ENCODE results near the gene SRCAP.
"Not testable (repeated sequence)": the region's sequence is repeated elsewhere in the genome, so short reads cannot be mapped to it uniquely, and the experiment has no call there.

Gene SRCAP

GRCh38 chr16:30680326-30680725, 18.6 kb upstream of the SRCAP start:
- no peak for DNase-seq (ENCODE audit: insufficient read length)
- no peak for TF ChIP-seq TAF1 (IDR thresholded peaks at IDR 0.05; ENCODE audit: borderline replicate concordance, low read depth, low read length)
- TF ChIP-seq POLR2AphosphoS5 (IDR thresholded peaks at IDR 0.05; ENCODE audit: low read depth, low read length): no peak
- no peak for TF ChIP-seq POLR2A (IDR thresholded peaks at IDR 0.05; ENCODE audit: low read depth, low read length)
- no peak for FAIRE-seq

DNA sequence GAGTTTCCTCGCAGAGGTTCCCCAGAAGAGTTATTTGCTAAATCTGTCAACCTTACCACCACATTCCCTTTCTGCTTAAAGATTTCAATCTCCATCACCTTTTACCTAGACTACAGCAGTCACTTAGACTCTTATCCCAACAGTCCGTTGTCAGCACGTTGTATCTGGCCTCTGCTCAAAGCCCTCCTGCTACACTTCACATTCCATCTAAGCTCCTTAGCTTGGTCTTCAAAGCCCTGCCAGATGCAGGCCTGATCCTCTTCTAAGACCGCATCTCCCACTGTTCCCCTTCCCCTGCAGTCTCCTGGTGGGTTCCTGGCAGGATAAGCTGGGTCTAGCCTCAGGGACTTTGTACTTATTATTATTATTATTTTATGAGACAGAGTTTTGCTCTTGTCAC, 10.3 kb upstream of the SRCAP start:
- no peak for FAIRE-seq
- TF ChIP-seq POLR2A (IDR thresholded peaks at IDR 0.05; ENCODE audit: low read depth, low read length) (no peak), TAF1 (IDR thresholded peaks at IDR 0.05; ENCODE audit: borderline replicate concordance, low read depth, low read length) (no peak), POLR2AphosphoS5 (IDR thresholded peaks at IDR 0.05; ENCODE audit: low read depth, low read length) (no peak)
- no peak for DNase-seq (ENCODE audit: insufficient read length)

DNA sequence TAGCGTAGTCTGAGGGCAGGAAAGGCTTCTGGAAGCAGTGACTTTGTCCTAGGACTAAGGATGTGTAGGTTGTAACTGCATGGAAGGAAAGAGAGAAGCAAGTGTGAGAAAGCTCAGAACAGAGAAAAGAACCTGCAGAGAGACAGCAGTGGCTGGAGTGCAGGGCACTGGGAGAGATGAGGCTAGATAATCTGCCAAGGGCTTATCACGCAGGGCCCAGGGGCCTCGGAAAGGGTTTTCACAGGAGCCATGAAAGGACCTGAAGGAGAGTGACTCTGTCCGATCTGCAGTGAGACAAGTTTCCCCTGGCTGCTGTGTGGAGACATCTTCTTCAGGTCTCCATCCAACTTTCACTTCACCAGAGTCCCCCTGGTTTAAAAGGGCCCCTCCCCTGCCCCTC, 7.1 kb upstream of the SRCAP start:
- DNase-seq (ENCODE audit: insufficient read length): no peak
- no peak for TF ChIP-seq TAF1 (IDR thresholded peaks at IDR 0.05; ENCODE audit: borderline replicate concordance, low read depth, low read length)
- no peak for TF ChIP-seq POLR2AphosphoS5 (IDR thresholded peaks at IDR 0.05; ENCODE audit: low read depth, low read length)
- TF ChIP-seq POLR2A (IDR thresholded peaks at IDR 0.05; ENCODE audit: low read depth, low read length): no peak
- no peak for FAIRE-seq

GRCh38 chr16:30692396-30693064, 6.4 kb upstream of the SRCAP start:
- no peak for FAIRE-seq
- no peak for DNase-seq (ENCODE audit: insufficient read length)
- no peak for TF ChIP-seq POLR2A (IDR thresholded peaks at IDR 0.05; ENCODE audit: low read depth, low read length)
- TF ChIP-seq TAF1 (IDR thresholded peaks at IDR 0.05; ENCODE audit: borderline replicate concordance, low read depth, low read length): no peak
- TF ChIP-seq POLR2AphosphoS5 (IDR thresholded peaks at IDR 0.05; ENCODE audit: low read depth, low read length): no peak

DNA sequence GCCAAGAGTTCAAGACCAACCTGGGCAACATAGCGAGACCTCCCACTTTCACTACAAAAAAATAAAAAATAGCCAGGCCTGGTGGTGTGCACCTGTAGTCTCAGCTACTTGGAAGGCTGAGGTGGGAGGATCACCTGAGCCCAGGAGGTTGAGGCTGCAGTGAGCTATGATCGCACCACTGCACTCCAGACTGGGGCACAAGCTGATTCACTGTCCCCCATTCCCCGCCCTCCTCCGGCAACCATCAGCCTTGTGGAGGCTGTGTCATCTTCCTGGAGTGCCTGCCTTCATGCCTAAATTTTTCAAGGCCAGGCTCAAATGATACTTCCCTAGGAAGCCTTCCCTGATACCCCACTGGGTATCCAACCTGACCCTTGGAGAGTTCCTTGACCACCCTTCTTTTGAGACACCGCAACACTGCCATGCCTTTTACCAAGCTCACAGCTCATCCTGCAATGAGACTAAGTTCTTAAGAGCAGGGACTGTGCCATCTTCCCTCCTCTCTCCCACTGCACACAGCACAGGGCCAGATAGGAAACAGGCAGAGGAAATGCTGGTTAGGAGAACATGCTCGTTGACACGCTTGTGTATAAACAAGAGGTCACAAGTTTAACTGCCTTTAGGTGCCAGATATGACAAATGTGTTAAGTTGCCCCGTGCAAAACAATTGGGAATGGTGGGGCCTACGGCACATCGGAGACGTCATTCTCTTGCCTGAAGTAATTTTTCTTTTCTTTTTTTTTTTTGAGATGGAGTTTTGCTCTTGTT, 3.9 kb upstream of the SRCAP start:
- TF ChIP-seq POLR2A (IDR thresholded peaks at IDR 0.05; ENCODE audit: low read depth, low read length): no peak
- no peak for TF ChIP-seq TAF1 (IDR thresholded peaks at IDR 0.05; ENCODE audit: borderline replicate concordance, low read depth, low read length)
- no peak for TF ChIP-seq POLR2AphosphoS5 (IDR thresholded peaks at IDR 0.05; ENCODE audit: low read depth, low read length)
- FAIRE-seq: no peak
- DNase-seq (ENCODE audit: insufficient read length): no peak

- DNase-seq (ENCODE audit: insufficient read length); FAIRE-seq: not testable (repeated sequence)
Observed at GRCh38 chr16:30696646-30697045, 2.3 kb upstream of the SRCAP start.

DNA sequence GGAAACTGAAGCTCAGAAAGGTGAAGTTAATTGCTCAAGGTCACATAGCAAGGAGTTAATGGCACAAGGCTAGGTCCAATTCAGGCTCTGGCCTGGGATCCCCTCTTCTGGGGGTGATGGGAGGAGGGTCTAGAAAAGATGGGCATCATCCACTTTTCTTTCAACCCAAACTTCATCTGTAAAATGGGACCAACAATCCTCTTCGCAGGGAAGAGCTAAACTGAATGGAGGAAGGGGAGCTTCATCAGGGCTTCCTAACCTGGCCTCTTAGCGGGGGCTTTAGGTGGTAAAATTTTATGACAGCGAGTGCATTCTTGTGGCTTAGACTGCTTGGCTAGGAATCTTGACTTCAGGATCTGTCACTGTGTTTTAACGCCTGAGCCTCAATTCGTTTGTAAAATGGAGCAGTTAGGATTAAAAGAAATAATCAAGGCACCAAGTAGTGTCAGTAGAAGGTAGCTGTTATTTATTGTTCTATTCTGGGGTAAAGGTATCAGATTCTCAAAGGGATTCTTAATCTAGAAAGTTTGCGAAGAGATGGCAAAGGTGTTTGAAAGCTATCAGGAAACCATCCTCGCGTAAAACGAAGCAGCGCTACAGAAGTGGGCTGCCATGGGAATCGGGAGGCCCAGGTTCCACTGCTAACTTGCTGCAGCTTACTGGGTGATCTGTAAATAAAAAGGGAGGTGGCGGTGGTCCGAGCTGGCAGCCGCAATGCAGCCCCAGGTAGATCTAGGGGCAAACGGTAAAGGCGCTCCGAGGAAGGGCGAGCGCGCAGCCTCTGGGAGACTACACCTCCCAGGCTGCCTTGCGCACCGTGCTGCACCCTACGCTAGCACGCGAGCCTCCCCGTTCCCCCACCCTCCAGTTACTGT, 1.5 kb upstream of the SRCAP start:
- peak; percentile 87 for DNase-seq (ENCODE audit: insufficient read length)
- FAIRE-seq: peak; percentile 96
- TF ChIP-seq POLR2A (IDR thresholded peaks at IDR 0.05; ENCODE audit: low read depth, low read length) (no peak), POLR2AphosphoS5 (IDR thresholded peaks at IDR 0.05; ENCODE audit: low read depth, low read length) (no peak), TAF1 (IDR thresholded peaks at IDR 0.05; ENCODE audit: borderline replicate concordance, low read depth, low read length) (no peak)

DNA sequence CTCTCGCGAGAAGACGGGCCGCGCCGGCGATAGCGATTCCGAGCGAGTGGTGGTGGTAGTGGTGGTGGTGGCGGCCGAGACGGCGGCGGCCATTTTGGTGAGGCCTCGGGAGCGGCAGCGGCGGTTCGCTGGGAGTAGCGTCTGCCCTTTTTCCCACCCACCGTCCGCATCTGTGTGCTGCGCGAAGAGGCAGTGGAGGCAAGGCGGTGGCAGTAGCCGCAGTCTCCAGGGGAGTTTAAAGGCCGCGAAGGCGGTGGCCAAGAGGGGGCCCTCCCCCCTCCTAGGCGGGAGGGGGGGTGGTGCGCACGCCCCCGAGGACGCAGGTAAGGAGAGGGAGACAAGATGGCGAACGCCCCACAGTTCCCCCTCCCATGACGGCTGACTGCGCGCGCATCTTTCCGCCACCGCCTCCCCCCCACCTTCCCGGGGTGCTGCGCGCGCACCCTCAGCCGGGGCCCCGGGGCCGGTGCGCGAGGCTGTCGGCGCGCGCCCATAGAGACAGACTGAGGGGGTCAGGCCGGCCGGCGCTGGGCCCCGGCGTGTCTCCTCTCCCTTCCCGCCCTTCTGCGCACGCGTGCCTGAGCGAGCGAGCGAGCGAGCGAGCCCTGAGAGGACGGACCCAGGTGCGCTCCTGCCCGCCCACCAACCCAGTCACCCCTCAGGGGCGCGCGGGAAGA, 694 bp upstream of the SRCAP start:
- FAIRE-seq: no peak
- peak; percentile 67 for TF ChIP-seq TAF1 (IDR thresholded peaks at IDR 0.05; ENCODE audit: borderline replicate concordance, low read depth, low read length)
- peak; percentile 83 for TF ChIP-seq POLR2AphosphoS5 (IDR thresholded peaks at IDR 0.05; ENCODE audit: low read depth, low read length)
- TF ChIP-seq POLR2A (IDR thresholded peaks at IDR 0.05; ENCODE audit: low read depth, low read length): peak; percentile 80
- peak; percentile 93 for DNase-seq (ENCODE audit: insufficient read length)

GRCh38 chr16:30699615-30700099, 686 bp downstream of the SRCAP start:
- no peak for DNase-seq (ENCODE audit: insufficient read length)

GRCh38 chr16:30700491-30700890, 1.5 kb downstream of the SRCAP start:
- FAIRE-seq: no peak

More at GRCh38 chr16:30699615-30700099, 686 bp downstream of the SRCAP start:
- no peak for FAIRE-seq
- TF ChIP-seq POLR2A (IDR thresholded peaks at IDR 0.05; ENCODE audit: low read depth, low read length): no peak
- no peak for TF ChIP-seq TAF1 (IDR thresholded peaks at IDR 0.05; ENCODE audit: borderline replicate concordance, low read depth, low read length)
- no peak for TF ChIP-seq POLR2AphosphoS5 (IDR thresholded peaks at IDR 0.05; ENCODE audit: low read depth, low read length)

DNA sequence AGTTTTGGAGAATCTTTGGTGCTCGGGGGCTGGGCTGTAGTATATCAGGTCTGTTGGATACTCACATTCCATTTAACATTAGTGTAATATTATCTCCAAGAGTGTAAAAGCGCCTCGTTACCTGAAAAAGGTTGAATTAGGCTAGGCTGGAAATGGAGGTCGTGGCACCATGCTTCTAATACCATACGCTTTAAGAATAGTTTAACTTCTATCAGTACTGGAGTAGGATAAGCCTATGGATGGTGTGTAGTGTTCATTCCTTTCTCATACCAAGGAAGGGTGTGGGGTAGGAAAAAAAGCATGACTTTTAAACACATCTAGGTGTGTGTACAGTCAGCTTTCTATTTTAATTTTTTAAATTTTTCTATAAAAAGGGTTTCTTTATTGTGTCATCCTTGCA, 2.0 kb downstream of the SRCAP start:
- no peak for DNase-seq (ENCODE audit: insufficient read length)
- TF ChIP-seq POLR2AphosphoS5 (IDR thresholded peaks at IDR 0.05; ENCODE audit: low read depth, low read length) (no peak), POLR2A (IDR thresholded peaks at IDR 0.05; ENCODE audit: low read depth, low read length) (no peak), TAF1 (IDR thresholded peaks at IDR 0.05; ENCODE audit: borderline replicate concordance, low read depth, low read length) (no peak)
- FAIRE-seq: no peak

More at GRCh38 chr16:30700491-30700890, 1.5 kb downstream of the SRCAP start:
- DNase-seq (ENCODE audit: insufficient read length): no peak
- TF ChIP-seq TAF1 (IDR thresholded peaks at IDR 0.05; ENCODE audit: borderline replicate concordance, low read depth, low read length) (no peak), POLR2A (IDR thresholded peaks at IDR 0.05; ENCODE audit: low read depth, low read length) (no peak), POLR2AphosphoS5 (IDR thresholded peaks at IDR 0.05; ENCODE audit: low read depth, low read length) (no peak)

- not testable (repeated sequence) for DNase-seq (ENCODE audit: insufficient read length); FAIRE-seq
Observed at GRCh38 chr16:30703071-30703470, 4.1 kb downstream of the SRCAP start.

Data from GM12892 (cell line).